Measurements from ENCODE around the gene PLCH1. TPM values are rescaled to one million over a fixed set of nuclear protein-coding genes. Genes with fewer than 3 reads are reported as not detected.

PLCH1 gene
- total RNA-seq, 2 experiments from 2014 or later = 0.03 to 0.20 TPM

- Histone ChIP-seq H3K4me3 (ENCODE audit: low read length) (no peak overlapping the region), H3K9me3 (ENCODE audit: control insufficient read depth in 1 of 2, insufficient read depth in 1 of 2, low read length in 2 of 2) (no peaks in the 10 kb centered on the region), H3K27me3 (ENCODE audit: control insufficient read depth in 1 of 2, insufficient read depth in 2 of 2, low read length in 2 of 2) (no peaks in the 10 kb centered on the region), H3K36me3 (ENCODE audit: insufficient read depth, low read length) (no peaks in the 10 kb centered on the region), H3K4me1 (ENCODE audit: insufficient read depth, low read length) (no peaks in the 10 kb centered on the region), H3K27ac (ENCODE audit: low read depth in 1 of 2, low read length in 2 of 2) (no peak overlapping the region)
- Mint-ChIP-seq H3K4me3 (no peak overlapping the region), H3K36me3 (ENCODE audit: low read depth) (no peaks in the 10 kb centered on the region), H3K9me3 (no peaks in the 10 kb centered on the region), H3K27ac (no peak overlapping the region), H3K27me3 (no peaks in the 10 kb centered on the region), H3K4me1 (ENCODE audit: low read depth) (no peaks in the 10 kb centered on the region)
- CTCF ChIA-PET = no interaction called here
- DNase-seq (no peak), ATAC-seq (ENCODE audit: poor library complexity) (no peak)
- intact Hi-C loops (cut with DNase I, micrococcal nuclease) = no loop called here
- POLR2A ChIA-PET = no interaction called here
- TF ChIP-seq CTCF (IDR thresholded peaks at IDR 0.05) = no peak
Observed at GRCh38 chr3:155663467-155664212, 81.2 kb downstream of the PLCH1 start.

GRCh38 chr3:155661760-155662159 lies 83.1 kb downstream of the PLCH1 start:
- H3K27ac ChIP-seq (ENCODE audit: low read depth in 1 of 2, low read length in 2 of 2) = no peak overlapping the region
- intact Hi-C loops (cut with DNase I, micrococcal nuclease) = no loop called here
- TF ChIP-seq CTCF (IDR thresholded peaks at IDR 0.05) = no peak
- no peaks in the 10 kb centered on the region for H3K4me1 Mint-ChIP-seq (ENCODE audit: low read depth)
- H3K36me3 Mint-ChIP-seq (ENCODE audit: low read depth) = no peaks in the 10 kb centered on the region
- no peak overlapping the region for H3K27ac Mint-ChIP-seq
- no peak for ATAC-seq (ENCODE audit: poor library complexity)
- H3K27me3 Mint-ChIP-seq = no peaks in the 10 kb centered on the region
- H3K9me3 ChIP-seq (ENCODE audit: control insufficient read depth in 1 of 2, insufficient read depth in 1 of 2, low read length in 2 of 2) = no peaks in the 10 kb centered on the region
- ChIA-PET POLR2A (no interaction called here), CTCF (no interaction called here)
- H3K4me1 ChIP-seq (ENCODE audit: insufficient read depth, low read length) = no peaks in the 10 kb centered on the region
- H3K4me3 Mint-ChIP-seq = no peak overlapping the region
- H3K36me3 ChIP-seq (ENCODE audit: insufficient read depth, low read length) = no peaks in the 10 kb centered on the region
- no peaks in the 10 kb centered on the region for H3K27me3 ChIP-seq (ENCODE audit: control insufficient read depth in 1 of 2, insufficient read depth in 2 of 2, low read length in 2 of 2)
- H3K9me3 Mint-ChIP-seq = no peaks in the 10 kb centered on the region
- DNase-seq = no peak
- H3K4me3 ChIP-seq (ENCODE audit: low read length) = no peak overlapping the region

GRCh38 chr3:155661042-155661441 lies 83.8 kb downstream of the PLCH1 start:
- ATAC-seq (ENCODE audit: poor library complexity) (no peak), DNase-seq (no peak)
- ChIA-PET POLR2A (no interaction called here), CTCF (no interaction called here)
- Mint-ChIP-seq H3K27me3 (no peaks in the 10 kb centered on the region), H3K4me1 (ENCODE audit: low read depth) (no peaks in the 10 kb centered on the region), H3K27ac (no peak overlapping the region), H3K9me3 (no peaks in the 10 kb centered on the region), H3K36me3 (ENCODE audit: low read depth) (no peaks in the 10 kb centered on the region), H3K4me3 (no peak overlapping the region)
- TF ChIP-seq CTCF (IDR thresholded peaks at IDR 0.05) = no peak
- Histone ChIP-seq H3K4me3 (ENCODE audit: low read length) (no peak overlapping the region), H3K27ac (ENCODE audit: low read depth in 1 of 2, low read length in 2 of 2) (no peak overlapping the region), H3K4me1 (ENCODE audit: insufficient read depth, low read length) (no peaks in the 10 kb centered on the region), H3K36me3 (ENCODE audit: insufficient read depth, low read length) (no peaks in the 10 kb centered on the region), H3K9me3 (ENCODE audit: control insufficient read depth in 1 of 2, insufficient read depth in 1 of 2, low read length in 2 of 2) (no peaks in the 10 kb centered on the region), H3K27me3 (ENCODE audit: control insufficient read depth in 1 of 2, insufficient read depth in 2 of 2, low read length in 2 of 2) (no peaks in the 10 kb centered on the region)
- intact Hi-C loops (cut with DNase I, micrococcal nuclease) = no loop called here

Data from CD4-positive, alpha-beta T cell (primary cell).